Sigmoid colon (tissue), 4 donors: ENCODE measurements around the gene DOCK11.

Experiments used
- POLR2AphosphoS5 ChIP-seq, 4 donors: sonication (generic); formaldehyde crosslinking; IDR thresholded peaks; one replicate each; pipeline ENCODE4 v1.6.1; 2017; ENCODE audit warnings: antibody characterized with exemption in 4 of 4
- TF ChIP-seq, protein P1 (sequence below), 4 experiments: fragments of 450-650 bp in 3 of 4; fragments of 200-600 bp in 1 of 4; IDR thresholded peaks; one replicate each; pipeline ENCODE4 v1.5.1; 2016 to 2019; ENCODE audit warnings: antibody characterized with exemption in 4 of 4, mild to moderate bottlenecking in 3 of 4, moderate library complexity in 2 of 4

DNA sequence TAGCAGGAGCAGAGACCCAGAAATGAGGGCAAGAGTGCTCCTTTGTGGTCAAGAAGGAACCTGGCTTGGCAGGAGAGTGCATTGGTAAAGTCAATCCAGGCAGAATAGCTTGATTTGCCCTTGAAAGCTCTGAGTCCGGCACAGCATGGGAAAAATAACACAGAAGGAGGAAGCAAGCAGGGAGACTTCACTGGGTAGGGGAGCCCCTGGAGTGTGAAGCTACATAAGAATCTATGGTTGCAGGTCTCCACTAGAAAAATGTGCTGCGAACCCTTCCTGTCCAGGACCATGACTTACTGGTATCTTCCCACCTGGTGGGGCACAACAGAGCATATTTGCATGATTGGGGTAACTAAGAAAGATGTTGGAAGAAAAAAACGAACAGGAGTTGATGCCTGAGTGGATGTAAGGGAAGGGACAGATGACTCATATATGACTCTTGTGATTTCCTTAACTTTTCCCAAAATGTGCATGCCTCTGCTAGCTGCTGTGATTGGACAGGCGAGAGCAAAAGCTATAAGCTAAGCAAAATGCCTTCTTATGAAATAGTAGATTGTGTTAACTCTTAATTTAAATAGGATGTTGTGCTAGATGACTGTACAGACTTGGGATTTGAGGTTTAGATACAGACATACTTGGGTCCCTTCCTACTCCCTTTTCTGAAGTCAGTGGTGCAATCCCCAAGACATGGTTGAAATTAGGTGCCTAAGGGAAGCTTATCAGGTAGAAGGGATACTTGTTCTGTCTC lies 235.1 kb downstream of the DOCK11 start:
- TF ChIP-seq, protein P1, sequence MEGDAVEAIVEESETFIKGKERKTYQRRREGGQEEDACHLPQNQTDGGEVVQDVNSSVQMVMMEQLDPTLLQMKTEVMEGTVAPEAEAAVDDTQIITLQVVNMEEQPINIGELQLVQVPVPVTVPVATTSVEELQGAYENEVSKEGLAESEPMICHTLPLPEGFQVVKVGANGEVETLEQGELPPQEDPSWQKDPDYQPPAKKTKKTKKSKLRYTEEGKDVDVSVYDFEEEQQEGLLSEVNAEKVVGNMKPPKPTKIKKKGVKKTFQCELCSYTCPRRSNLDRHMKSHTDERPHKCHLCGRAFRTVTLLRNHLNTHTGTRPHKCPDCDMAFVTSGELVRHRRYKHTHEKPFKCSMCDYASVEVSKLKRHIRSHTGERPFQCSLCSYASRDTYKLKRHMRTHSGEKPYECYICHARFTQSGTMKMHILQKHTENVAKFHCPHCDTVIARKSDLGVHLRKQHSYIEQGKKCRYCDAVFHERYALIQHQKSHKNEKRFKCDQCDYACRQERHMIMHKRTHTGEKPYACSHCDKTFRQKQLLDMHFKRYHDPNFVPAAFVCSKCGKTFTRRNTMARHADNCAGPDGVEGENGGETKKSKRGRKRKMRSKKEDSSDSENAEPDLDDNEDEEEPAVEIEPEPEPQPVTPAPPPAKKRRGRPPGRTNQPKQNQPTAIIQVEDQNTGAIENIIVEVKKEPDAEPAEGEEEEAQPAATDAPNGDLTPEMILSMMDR (IDR thresholded peaks at IDR 0.05): no peak
- TF ChIP-seq POLR2AphosphoS5 (IDR thresholded peaks at IDR 0.05): peak in 1 of 4 donors; percentile 24
